Psoas muscle (tissue), 8 donors: Measurements from ENCODE around the gene PDX1. TPM values are rescaled to one million over a fixed set of nuclear protein-coding genes. Genes with fewer than 3 reads are reported as not detected.
"Not testable (repeated sequence)": the region's sequence is repeated elsewhere in the genome, so short reads cannot be mapped to it uniquely, and the experiment has no call there.

ENCODE experiments used
- ATAC-seq, 4 donors: fragments of 200-7000 bp; cut with Tn5 transposase; one replicate each; pipeline ENCODE4 v1.9.1; 2020; ENCODE audit warnings: moderate library complexity in 3 of 4, mild to moderate bottlenecking in 2 of 4
- DNase-seq, 2 donors: peaks; one replicate each; pipeline ENCODE4 v3.0.0-alpha.2; 2020
- H3K27ac ChIP-seq: fragments of 200-600 bp; one replicate; pipeline ENCODE4 v1.8.0; 2022
- H3K27me3 ChIP-seq, 3 donors: fragments of 200-600 bp in 1 of 3; one replicate each; pipeline versions ENCODE4 v1.6.1 to v1.8.0; 2013 to 2022; ENCODE audit warnings: low read length in 2 of 3, mild to moderate bottlenecking in 2 of 3, moderate library complexity in 1 of 3; ENCODE audit not compliant: insufficient read depth in 3 of 3
- H3K36me3 ChIP-seq, 2 donors: fragments of 200-600 bp in 1 of 2; one replicate each; pipeline versions ENCODE4 v1.6.1 to v1.8.0; 2013 to 2022; ENCODE audit warnings: low read depth in 1 of 2, mild to moderate bottlenecking in 1 of 2, moderate library complexity in 1 of 2; ENCODE audit not compliant: insufficient read depth in 1 of 2
- H3K4me1 ChIP-seq: fragments of 200-600 bp; one replicate; pipeline ENCODE4 v1.8.0; 2022
- H3K4me3 ChIP-seq: fragments of 200-600 bp; one replicate; pipeline ENCODE4 v1.8.0; 2022; ENCODE audit warnings: mild to moderate bottlenecking
- H3K9me3 ChIP-seq: fragments of 200-600 bp; one replicate; pipeline ENCODE4 v1.8.0; 2022
- CTCF ChIP-seq: fragments of 200-600 bp; IDR thresholded peaks from one replicate; pipeline ENCODE4 v1.8.0; 2022; ENCODE audit warnings: antibody characterized with exemption
- WGBS, 3 donors: extraction: QIAGEN DNeasy Blood & Tissue Kit; methylation state at CpG; one replicate each; pipeline versions ENCODE4 v1.1.6 to v1.1.7; 2013; 5-methylcytosine and 5-hydroxymethylcytosine counted together
- intact Hi-C, 2 donors: fragments of 100-400 bp; cut with DNase I; formaldehyde crosslinking; loops; one replicate each; pipeline versions ENCODE4 v1.11.0 to v1.14.2; 2022
- polyA plus RNA-seq, 3 donors: library from polyadenylated mRNA; stranded (reverse); fragments of 200-250 nt; gene quantifications; one replicate each; pipeline ENCODE4 v1.2.3, GENCODE V29; 2013
- total RNA-seq, 4 donors: library from RNA; stranded (reverse); fragmentation: NEBNext Ultra II Directional in 2 of 4; extraction: Animal tissue kit (Norgen Biotek cat#: 25700) in 2 of 4; gene quantifications; one replicate each; pipeline versions ENCODE4 v1.2.1 to v1.2.4, GENCODE V29; 2021 to 2023
- donor health status: healthy with polysubstance abuse.
- donor health status: DM: no; HTN: no; CAD: no; lungs with moderate emphysema.
- donor health status: Bipolar disorder and iron deficiency.
- donor health status: healthy.
- donor health status: DM: yes; HTN: yes; CAD: no.
- donor health status: DM: no; HTN: no; CAD: no.
- donor health status: DM: no; HTN: no; CAD: no.
- donor health status: DM: yes; HTN: yes; CAD: no.

Gene PDX1
- total and polyA plus RNA-seq, 7 donors, result not detected

GRCh38 chr13:27961227-27962085 is 41.7 kb downstream of the PDX1 start:
- DNase-seq (no peak), ATAC-seq (peak in 1 of 4 donors; percentile 22)
- intact Hi-C loops, result no loop called here
- Histone ChIP-seq H3K27me3 (peaks cover 0 to 87% (median 32%) of the 10 kb centered on the region in 3 donors), H3K4me1 (peaks cover 4% of the 10 kb centered on the region), H3K36me3 (no peaks in the 10 kb centered on the region), H3K27ac (no peak overlapping the region), H3K9me3 (no peaks in the 10 kb centered on the region), H3K4me3 (peak overlapping the region; percentile 56)
- no peak for TF ChIP-seq CTCF
- WGBS, 3 donors, result 17 to 22% (median 19%) methylated on average over 25 of the region's 25 CpGs

GRCh38 chr13:27962128-27962841 is 42.5 kb downstream of the PDX1 start:
- TF ChIP-seq CTCF, result no peak
- 54 to 63% (median 59%) methylated on average over 6 of the region's 6 CpGs for WGBS, 3 donors
- H3K36me3 ChIP-seq, result no peaks in the 10 kb centered on the region
- H3K9me3 ChIP-seq, result no peaks in the 10 kb centered on the region
- intact Hi-C loops, result no loop called here
- H3K4me3 ChIP-seq, result no peak overlapping the region
- H3K27ac ChIP-seq, result no peak overlapping the region
- peaks cover 0 to 88% (median 37%) of the 10 kb centered on the region in 3 donors for H3K27me3 ChIP-seq
- DNase-seq, result no peak
- no peak for ATAC-seq
- H3K4me1 ChIP-seq, result peaks cover 4% of the 10 kb centered on the region

- intact Hi-C loops, result no loop called here
- ATAC-seq, result no peak
- no peak for DNase-seq
- no peak overlapping the region for H3K27ac ChIP-seq
- peaks cover 6% of the 10 kb centered on the region for H3K4me1 ChIP-seq
- H3K4me3 ChIP-seq, result no peak overlapping the region
- H3K9me3 ChIP-seq, result no peaks in the 10 kb centered on the region
- WGBS, 3 donors, result 68 to 78% (median 71%) methylated on average over 9 of the region's 9 CpGs
- peaks cover 0 to 88% (median 43%) of the 10 kb centered on the region in 3 donors for H3K27me3 ChIP-seq
- no peak for TF ChIP-seq CTCF
- H3K36me3 ChIP-seq, result no peaks in the 10 kb centered on the region
Observed at GRCh38 chr13:27962982-27963381, 43.2 kb downstream of the PDX1 start.

GRCh38 chr13:27963491-27963890 is 43.7 kb downstream of the PDX1 start:
- Histone ChIP-seq H3K27ac (no peak overlapping the region), H3K9me3 (no peaks in the 10 kb centered on the region), H3K36me3 (no peaks in the 10 kb centered on the region), H3K27me3 (peaks cover 0 to 88% (median 48%) of the 10 kb centered on the region in 3 donors), H3K4me1 (peaks cover 11% of the 10 kb centered on the region), H3K4me3 (no peak overlapping the region)
- ATAC-seq, result no peak
- WGBS, 3 donors, result 71 to 91% (median 73%) methylated on average over 3 of the region's 3 CpGs
- intact Hi-C loops, result no loop called here
- DNase-seq, result no peak
- TF ChIP-seq CTCF, result no peak

- intact Hi-C loops, ATAC-seq, H3K36me3 ChIP-seq, H3K4me3 ChIP-seq, H3K9me3 ChIP-seq, DNase-seq, H3K27ac ChIP-seq: not testable (repeated sequence)
- peaks cover 12% of the 10 kb centered on the region for H3K4me1 ChIP-seq
- WGBS, 3 donors, result 58 to 66% (median 63%) methylated on average over 13 of the region's 13 CpGs
- peaks cover 0 to 88% (median 55%) of the 10 kb centered on the region in 3 donors for H3K27me3 ChIP-seq
Observed at GRCh38 chr13:27964206-27964605, 44.4 kb downstream of the PDX1 start.
